ENCODE measurements around the gene HINT1.
"Not testable (repeated sequence)": the region's sequence is repeated elsewhere in the genome, so short reads cannot be mapped to it uniquely, and the experiment has no call there.

The HINT1 gene

DNA sequence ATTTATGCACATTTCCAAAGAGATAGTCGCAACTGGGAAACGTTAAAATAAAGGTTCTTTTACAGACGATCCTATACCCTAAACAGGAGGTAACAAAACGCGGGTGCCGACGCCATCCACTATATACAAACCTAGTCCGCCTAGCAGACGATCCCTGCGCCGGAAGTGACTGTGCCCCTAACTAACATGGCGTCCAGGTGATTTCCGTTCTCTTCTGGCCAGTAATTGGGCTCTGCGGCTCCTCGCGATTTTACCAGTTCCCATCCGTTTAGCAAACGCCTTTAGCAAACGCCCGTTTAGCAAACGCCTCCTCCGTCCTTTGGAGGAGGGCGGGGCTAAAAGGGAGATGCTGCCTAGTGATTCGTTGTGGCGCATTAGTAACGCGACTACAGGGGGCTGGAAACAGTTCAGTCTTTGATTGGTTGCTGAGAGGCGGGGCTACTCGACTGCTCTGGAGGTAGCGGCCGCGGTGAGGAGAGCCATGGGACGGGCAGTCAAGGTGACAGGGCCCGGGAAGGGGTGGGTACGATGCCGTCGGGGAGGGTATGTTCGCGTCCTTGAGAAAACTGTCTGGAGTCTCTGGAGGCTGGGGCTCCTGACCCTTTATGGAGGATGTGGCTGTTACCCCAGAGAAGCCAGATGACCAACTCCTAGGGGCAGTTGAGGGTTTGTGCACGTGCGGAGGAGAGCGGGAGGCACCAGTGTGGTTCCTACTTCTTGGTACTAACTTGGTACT is 5.7 kb upstream of the HINT1 start, which contains the start of gene LYRM7:
Gene LYRM7, plus strand, starts transcription at position 405 of the 736 bp plus-strand sequence. Its CDS starts 77 bp downstream, at position 482.
- DNase-seq (ENCODE audit: low read depth) = peak; percentile 99

DNA sequence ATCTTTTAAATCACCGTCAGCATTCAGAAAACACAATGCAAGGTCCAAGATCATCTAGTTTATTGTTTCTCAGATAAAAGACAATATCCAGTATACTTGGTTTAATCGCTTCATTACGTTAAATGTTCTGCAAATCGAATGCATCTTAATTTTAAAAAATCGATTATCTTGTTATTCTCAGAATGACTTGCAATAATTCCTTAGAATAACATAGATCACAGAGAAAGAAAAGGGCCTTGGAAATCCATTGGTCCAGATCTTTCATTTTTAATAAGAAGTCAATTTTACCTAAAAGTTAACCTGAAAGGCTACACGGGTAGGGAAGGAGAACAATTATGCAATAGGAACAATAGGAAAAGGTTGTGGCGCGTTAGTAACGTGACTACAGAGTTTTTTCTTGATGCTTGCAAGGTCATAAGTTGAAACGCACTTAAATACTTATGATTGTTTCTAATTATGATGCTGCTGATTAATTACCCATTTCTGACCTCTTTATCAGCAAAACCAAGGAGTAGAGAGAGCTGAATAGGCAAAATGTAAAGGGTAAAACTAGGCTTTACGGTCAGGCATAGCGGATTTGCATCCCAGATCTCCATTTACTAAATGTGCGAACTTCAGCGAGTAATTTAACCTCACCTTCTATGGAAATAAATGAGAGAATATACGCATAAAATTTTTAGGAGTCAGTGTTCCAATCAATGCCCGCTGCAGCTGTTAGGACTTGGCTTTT is 4.9 kb upstream of the HINT1 start:
- no peak for DNase-seq (ENCODE audit: low read depth)

GRCh38 chr5:131167615-131168014 is 2.6 kb upstream of the HINT1 start:
- no peak for DNase-seq (ENCODE audit: low read depth)

- peak; percentile 57 for DNase-seq (ENCODE audit: low read depth)
These were observed 601 bp downstream of the HINT1 start for GRCh38 chr5:131164191-131165118.

DNA sequence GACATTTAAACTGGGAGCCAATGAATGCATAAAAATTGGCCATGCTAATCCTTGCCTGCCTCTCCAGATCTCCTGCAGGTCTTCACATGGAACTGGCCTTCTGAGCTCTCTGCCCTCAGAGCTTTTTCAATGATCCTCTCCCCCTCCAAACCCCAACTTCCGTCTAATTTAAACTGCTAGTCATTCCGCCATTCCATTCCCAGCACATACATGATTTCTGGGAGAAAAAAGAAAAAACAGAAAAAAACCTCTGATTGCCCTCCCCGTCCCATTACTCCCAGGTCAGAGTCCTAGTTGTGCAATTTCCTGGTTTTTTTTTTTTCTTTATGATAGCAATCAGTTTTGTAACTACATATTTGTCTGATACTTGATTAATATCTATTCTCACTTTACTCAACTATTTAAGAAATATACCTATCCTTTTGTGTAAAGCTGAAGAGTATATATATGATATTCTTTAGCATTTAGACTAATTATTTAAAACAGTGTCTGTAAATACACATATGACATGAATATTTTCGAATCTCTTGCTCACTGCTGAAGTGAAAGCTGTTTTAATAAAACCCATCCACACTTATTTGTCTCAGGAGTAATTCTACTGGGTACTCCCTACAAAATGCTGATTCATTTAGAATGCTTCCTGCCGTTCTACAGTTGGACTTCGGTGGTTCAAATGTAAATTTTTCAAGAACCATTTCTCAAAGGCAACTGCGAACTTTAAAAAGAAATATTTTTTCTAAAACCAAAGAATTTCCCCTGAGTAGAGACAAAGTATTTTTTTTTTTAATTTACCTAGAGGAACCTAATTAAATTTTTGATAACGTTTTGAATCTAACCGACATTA is 1.6 kb downstream of the HINT1 start:
- DNase-seq (ENCODE audit: low read depth) = no peak

DNA sequence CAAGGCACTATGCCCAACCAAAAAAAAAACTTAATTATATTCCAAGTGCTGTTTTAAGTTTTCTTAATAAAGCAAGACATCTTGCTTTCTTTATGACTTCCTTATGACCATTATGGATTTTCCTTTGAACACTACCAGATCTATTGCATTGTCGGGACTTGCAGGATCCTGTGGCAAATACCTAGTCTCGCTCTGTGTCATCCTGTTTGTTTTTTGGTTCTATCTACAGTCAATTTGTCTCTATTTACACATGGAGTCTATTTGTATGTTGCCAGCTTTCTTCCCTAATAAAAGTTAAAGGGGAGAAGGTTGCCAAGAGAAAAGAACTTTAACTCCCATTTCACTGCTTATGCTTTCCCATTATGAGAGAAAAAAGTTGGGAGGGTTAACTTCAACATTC is 4.9 kb downstream of the HINT1 start:
- no peak for DNase-seq (ENCODE audit: low read depth)

DNA sequence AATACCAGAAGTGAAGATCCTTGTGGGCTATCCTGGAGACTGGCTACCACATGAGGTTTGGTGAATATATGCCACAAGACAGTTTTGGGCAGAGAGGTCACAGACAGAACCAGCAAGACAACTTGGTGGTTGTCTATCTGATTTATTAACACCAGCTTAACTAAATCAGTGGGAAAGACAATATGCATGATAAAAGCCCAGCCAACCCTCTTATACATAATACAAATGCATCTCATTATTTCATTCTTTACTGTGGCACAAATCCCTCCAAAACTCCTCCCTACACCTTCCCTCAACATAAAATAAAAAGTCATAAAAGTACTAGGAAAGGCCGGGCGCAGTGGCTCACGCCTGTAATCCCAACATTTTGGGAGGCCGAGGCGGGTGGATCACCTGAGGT is 8.1 kb downstream of the HINT1 start:
- no peak for DNase-seq (ENCODE audit: low read depth)

DNA sequence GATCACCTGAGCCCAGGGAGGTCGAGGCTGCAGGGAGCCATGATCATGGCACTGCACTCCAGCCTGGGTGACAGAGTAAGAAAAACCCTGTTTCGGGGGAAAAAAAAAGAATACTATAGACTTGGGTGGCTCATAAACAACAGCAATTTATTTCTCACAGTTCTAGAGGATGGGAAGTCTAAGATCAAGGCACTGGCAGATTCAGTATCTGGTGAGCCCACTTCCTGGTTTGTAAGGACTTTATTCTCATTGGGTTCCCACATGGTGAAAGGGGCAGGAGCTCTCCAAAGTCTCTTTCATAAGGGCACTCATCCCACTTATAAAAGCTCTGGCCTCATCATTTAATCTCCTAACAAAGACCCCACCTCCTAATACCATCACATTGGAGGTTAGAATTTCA is 8.7 kb downstream of the HINT1 start:
- DNase-seq (ENCODE audit: low read depth) = no peak

- no peak for DNase-seq (ENCODE audit: low read depth)
These were observed 13.8 kb downstream of the HINT1 start for GRCh38 chr5:131151216-131151615.

GRCh38 chr5:131150408-131150807 is 14.6 kb downstream of the HINT1 start:
- no peak for DNase-seq (ENCODE audit: low read depth)

DNA sequence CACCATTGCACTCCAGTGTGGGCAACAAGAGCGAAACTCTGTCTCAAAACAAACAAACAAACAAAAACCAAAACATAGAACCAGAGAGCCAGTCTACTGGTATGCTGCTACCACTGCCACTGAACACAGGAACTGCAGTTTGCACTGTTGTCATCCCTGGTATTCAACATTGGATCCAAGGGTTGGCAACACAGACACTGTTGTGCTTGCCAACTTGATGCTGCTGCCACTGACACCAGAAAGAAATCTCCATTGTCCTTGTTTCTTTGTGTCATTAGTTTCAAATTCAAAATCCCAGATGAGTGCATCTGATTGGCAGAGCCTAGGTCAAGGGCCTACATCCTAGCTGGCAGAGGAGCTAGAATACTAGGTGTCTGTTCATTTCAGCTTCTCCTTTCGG is 16.2 kb downstream of the HINT1 start:
- no peak for DNase-seq (ENCODE audit: low read depth)

DNA sequence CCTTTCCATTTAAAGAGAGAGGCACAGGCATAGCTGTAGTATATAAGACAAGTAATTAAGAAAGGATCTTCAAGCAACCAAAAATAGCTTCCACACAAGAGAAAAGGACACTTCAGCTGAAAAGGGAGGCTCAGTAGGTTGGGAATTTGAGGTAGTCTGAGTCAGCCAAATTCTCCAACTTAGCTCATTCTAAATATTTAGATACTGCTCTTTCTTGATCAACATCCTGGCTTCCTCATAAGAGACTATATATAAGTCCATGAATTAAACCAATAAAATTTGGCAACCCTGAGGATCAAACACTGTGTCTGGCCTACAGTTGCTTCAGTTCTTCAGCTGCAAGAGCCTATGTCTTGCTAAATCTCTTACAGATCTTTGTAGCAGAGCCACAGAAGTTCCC is 17.8 kb downstream of the HINT1 start:
- no peak for DNase-seq (ENCODE audit: low read depth)

DNA sequence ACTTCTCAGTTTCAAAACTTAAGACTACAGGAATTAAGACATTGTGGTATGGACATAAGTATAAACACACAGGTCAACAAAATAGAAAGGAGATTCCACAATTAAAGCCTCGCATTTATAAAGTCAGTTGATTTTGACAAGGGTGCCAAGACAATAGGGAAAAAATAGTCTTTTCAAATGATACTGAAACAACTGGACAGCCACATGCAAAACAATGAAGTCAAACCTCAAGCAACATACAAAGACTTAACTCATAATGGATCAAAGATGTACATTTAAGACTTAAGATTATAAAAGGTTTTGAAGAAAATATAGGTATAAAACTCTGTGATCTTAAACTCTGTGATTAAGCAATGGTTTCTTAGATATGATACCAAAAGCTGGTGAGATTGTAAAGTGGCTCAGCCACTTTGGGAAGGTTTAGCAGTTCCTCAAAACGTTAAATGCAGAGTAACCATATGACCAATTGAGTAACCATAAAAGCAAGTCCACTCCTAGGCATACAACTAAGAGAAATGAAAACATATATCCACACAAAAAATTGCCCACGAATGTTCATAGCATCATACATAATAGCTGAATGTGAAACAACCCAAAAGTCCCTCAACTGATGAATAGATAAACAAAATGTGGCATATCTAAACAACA is 22.0 kb downstream of the HINT1 start:
- DNase-seq (ENCODE audit: low read depth) = no peak

DNA sequence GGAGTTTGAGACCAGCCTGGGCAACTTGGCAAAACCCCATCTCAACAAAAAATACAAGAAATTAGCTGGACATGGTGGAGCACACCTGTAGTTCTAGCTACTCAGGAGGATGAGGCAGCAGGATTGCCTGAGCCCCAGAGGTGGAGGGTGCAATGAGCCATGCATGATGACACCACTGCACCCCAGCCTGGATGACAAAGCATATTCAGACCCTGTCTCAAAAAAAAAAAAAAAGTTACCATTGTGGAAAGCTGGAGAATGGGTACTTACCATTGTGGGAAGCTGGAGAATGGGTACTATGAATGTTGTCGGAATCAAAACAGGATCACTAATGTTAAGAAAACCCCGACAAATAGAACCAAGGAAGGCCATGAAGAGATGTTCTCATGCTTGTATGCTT is 25.7 kb downstream of the HINT1 start:
- no peak for DNase-seq (ENCODE audit: low read depth)

GRCh38 chr5:131138406-131138805 is 26.6 kb downstream of the HINT1 start:
- not testable (repeated sequence) for DNase-seq (ENCODE audit: low read depth)

- not testable (repeated sequence) for DNase-seq (ENCODE audit: low read depth)
These were observed 32.0 kb downstream of the HINT1 start for GRCh38 chr5:131133091-131133490.

DNA sequence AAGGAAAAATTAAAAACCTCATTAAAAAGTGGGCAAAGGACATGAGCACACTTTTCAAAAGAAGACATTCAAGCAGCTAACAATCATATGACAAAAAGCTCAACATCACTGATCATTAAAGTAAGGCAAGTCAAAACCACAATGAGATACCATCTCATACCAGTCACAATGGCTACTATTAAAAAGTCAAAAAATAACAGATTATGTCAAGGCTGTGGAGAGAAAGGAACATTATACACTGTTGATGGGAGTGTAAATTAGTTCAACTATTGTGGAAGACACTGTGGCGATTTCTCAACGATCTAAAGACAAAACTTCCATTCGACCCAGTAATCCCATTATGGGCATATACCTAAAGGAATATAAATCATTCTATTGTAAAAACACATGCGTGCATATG is 35.8 kb downstream of the HINT1 start:
- no peak for DNase-seq (ENCODE audit: low read depth)

DNA sequence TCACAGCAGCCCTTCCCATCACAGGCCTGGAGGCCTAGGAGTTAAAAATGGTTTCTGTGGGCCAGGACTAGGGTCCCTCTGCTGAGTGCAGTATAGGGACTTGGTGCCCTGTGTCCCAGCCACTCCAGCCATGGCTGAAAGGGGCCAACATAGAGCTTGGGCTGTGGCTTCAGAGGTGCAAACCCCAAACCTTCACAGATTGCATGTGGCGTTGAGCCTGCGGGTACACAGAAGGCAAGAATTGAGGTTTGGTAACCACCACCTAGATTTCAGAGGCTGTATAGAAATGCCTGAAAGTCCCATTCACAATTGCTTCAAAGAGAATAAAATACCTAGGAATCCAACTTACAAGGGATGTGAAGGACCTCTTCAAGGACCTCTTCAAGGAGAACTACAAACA is 37.8 kb downstream of the HINT1 start:
- DNase-seq (ENCODE audit: low read depth) = not testable (repeated sequence)

GRCh38 chr5:131114754-131115153 is 50.3 kb downstream of the HINT1 start:
- DNase-seq (ENCODE audit: low read depth) = no peak

DNA sequence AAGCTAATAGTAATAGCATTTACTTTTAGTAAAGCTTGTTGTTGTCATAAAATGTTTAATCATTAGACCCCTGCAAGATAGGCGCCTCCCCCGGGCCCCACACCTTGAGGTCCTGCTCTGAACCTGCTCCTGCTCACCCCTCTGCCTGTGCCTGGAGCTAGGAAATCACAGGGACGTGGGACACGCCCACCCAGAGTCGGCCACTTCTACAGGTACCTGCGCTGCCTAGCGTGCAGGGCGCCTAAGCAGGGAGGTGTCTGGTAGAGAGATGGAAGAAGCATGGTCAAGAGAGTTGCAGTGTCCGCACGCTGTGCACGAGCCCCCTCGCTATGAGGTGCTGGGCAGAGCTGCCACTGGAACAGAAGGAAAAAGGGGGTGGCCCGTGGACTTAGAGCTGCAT is 52.6 kb downstream of the HINT1 start:
- no peak for DNase-seq (ENCODE audit: low read depth)

GRCh38 chr5:131110256-131110594 is 54.8 kb downstream of the HINT1 start:
- DNase-seq (ENCODE audit: low read depth) = no peak
